OCI-LY1 (cell line): Measurements from ENCODE around the gene C20orf144.

Experiments used
- H2AFZ ChIP-seq: fragments of 200-600 bp; sonication (generic), shearing (Covaris generic); 2 replicates; pipeline ENCODE4 v1.6.0; 2014; ENCODE audit warnings: antibody characterized with exemption, mild to moderate bottlenecking, low read length
- H3F3A ChIP-seq: fragments of 200-600 bp; sonication (generic), shearing (Covaris generic); 2 replicates; pipeline ENCODE4 v1.6.0; 2014; ENCODE audit warnings: mild to moderate bottlenecking, antibody characterized with exemption, low read length, moderate library complexity; ENCODE audit not compliant: insufficient read depth
- H3K27ac ChIP-seq: fragments of 200-600 bp; sonication (generic); 2 replicates; pipeline ENCODE4 v1.5.1; 2014; ENCODE audit warnings: low read length, mixed run types, mild to moderate bottlenecking, low read depth; ENCODE audit not compliant: poor library complexity, severe bottlenecking
- H3K27me3 ChIP-seq: fragments of 200-600 bp; sonication (generic); 2 replicates; pipeline ENCODE4 v1.6.0; 2014; ENCODE audit warnings: antibody characterized with exemption, mild to moderate bottlenecking, low read length, moderate library complexity; ENCODE audit not compliant: insufficient read depth
- H3K36me3 ChIP-seq: fragments of 200-600 bp; sonication (generic); 2 replicates; pipeline ENCODE4 v1.6.1; 2014; ENCODE audit warnings: mild to moderate bottlenecking, antibody characterized with exemption, low read length, moderate library complexity, mixed read lengths; ENCODE audit not compliant: insufficient read depth
- H3K4me1 ChIP-seq: fragments of 200-600 bp; sonication (generic); 2 replicates; pipeline ENCODE4 v1.5.1; 2014; ENCODE audit warnings: mild to moderate bottlenecking, low read length, moderate library complexity; ENCODE audit not compliant: insufficient read depth, severe bottlenecking
- H3K4me2 ChIP-seq: fragments of 200-600 bp; sonication (generic), shearing (Covaris generic); 2 replicates; pipeline ENCODE4 v1.6.1; 2014; ENCODE audit warnings: low read length
- H3K4me3 ChIP-seq: fragments of 200-600 bp; sonication (generic); 2 replicates; pipeline ENCODE4 v1.5.1; 2014; ENCODE audit warnings: low read length, low read depth, mild to moderate bottlenecking, mixed read lengths; ENCODE audit not compliant: poor library complexity, severe bottlenecking
- H3K79me2 ChIP-seq: fragments of 200-600 bp; shearing (Covaris generic); 2 replicates; pipeline ENCODE4 v1.6.1; 2016; ENCODE audit warnings: mixed run types, low read length, mixed read lengths; ENCODE audit not compliant: insufficient read depth
- H3K9ac ChIP-seq: fragments of 200-600 bp; sonication (generic), shearing (Covaris generic); 2 replicates; pipeline ENCODE4 v1.6.1; 2014; ENCODE audit warnings: mild to moderate bottlenecking, low read length, mixed read lengths
- H3K9me2 ChIP-seq: fragments of 200-600 bp; sonication (generic), shearing (Covaris generic); 2 replicates; pipeline ENCODE4 v1.6.1; 2014; ENCODE audit warnings: low read depth, mild to moderate bottlenecking, low read length, mixed read lengths
- H3K9me3 ChIP-seq: fragments of 200-600 bp; shearing (Covaris generic); 2 replicates; pipeline ENCODE4 v1.6.1; 2014; ENCODE audit warnings: low read length, mixed read lengths
- H4K20me1 ChIP-seq: fragments of 200-600 bp; sonication (generic), shearing (Covaris generic); 2 replicates; pipeline ENCODE4 v1.6.0; 2016; ENCODE audit warnings: mild to moderate bottlenecking, low read length; ENCODE audit not compliant: insufficient read depth
- EZH2 ChIP-seq: fragments of 200-600 bp; sonication (generic), shearing (Covaris generic); IDR thresholded peaks from 2 replicates; pipeline ENCODE4 v1.8.0; 2017; ENCODE audit warnings: borderline replicate concordance, mixed run types, mild to moderate bottlenecking, antibody characterized with exemption, low read length, moderate library complexity, mixed read lengths
- TF ChIP-seq, protein P1 (sequence below): fragments of 200-600 bp; sonication (generic), shearing (Covaris generic); IDR thresholded peaks from 2 replicates; pipeline ENCODE4 v1.5.1; 2017; ENCODE audit warnings: mild to moderate bottlenecking, antibody characterized with exemption, low read length, moderate library complexity, mixed read lengths

Gene C20orf144

GRCh38 chr20:33662172-33662571 lies at the start of gene C20orf144:
C20orf144 (plus strand) TSS chr20:33662327; CDS start chr20:33662346, 19 bp downstream.
- no peaks in the 10 kb centered on the region for H3K27me3 ChIP-seq
- H3K4me1 ChIP-seq, result peaks cover 53% of the 10 kb centered on the region
- H3K9ac ChIP-seq, result peak within 1 kb of the TSS; percentile 86
- no peak within 1 kb of the TSS for H2AFZ ChIP-seq
- TF ChIP-seq, protein P1, sequence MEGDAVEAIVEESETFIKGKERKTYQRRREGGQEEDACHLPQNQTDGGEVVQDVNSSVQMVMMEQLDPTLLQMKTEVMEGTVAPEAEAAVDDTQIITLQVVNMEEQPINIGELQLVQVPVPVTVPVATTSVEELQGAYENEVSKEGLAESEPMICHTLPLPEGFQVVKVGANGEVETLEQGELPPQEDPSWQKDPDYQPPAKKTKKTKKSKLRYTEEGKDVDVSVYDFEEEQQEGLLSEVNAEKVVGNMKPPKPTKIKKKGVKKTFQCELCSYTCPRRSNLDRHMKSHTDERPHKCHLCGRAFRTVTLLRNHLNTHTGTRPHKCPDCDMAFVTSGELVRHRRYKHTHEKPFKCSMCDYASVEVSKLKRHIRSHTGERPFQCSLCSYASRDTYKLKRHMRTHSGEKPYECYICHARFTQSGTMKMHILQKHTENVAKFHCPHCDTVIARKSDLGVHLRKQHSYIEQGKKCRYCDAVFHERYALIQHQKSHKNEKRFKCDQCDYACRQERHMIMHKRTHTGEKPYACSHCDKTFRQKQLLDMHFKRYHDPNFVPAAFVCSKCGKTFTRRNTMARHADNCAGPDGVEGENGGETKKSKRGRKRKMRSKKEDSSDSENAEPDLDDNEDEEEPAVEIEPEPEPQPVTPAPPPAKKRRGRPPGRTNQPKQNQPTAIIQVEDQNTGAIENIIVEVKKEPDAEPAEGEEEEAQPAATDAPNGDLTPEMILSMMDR, result no peak
- TF ChIP-seq EZH2, result no peak
- H3F3A ChIP-seq, result no peaks in the 10 kb centered on the region
- peak within 1 kb of the TSS; percentile 85 for H3K4me2 ChIP-seq
- H3K4me3 ChIP-seq, result peak within 1 kb of the TSS; percentile 70
- peak within 1 kb of the TSS; percentile 65 for H3K27ac ChIP-seq
- no peaks in the 10 kb centered on the region for H3K9me2 ChIP-seq
- H3K36me3 ChIP-seq, result peaks cover 49% of the 10 kb centered on the region
- H3K79me2 ChIP-seq, result no peaks in the 10 kb centered on the region
- H3K9me3 ChIP-seq, result no peaks in the 10 kb centered on the region
- no peaks in the 10 kb centered on the region for H4K20me1 ChIP-seq

- no peak overlapping the region for H3K4me3 ChIP-seq
- H3K4me1 ChIP-seq, result no peaks in the 10 kb centered on the region
- no peaks in the 10 kb centered on the region for H3K27me3 ChIP-seq
- no peaks in the 10 kb centered on the region for H3F3A ChIP-seq
- no peaks in the 10 kb centered on the region for H3K9me3 ChIP-seq
- H3K9me2 ChIP-seq, result no peaks in the 10 kb centered on the region
- no peak overlapping the region for H3K27ac ChIP-seq
- no peaks in the 10 kb centered on the region for H3K79me2 ChIP-seq
- H2AFZ ChIP-seq, result no peak overlapping the region
- no peak overlapping the region for H3K9ac ChIP-seq
- no peak overlapping the region for H3K4me2 ChIP-seq
- H3K36me3 ChIP-seq, result peaks cover 35% of the 10 kb centered on the region
- H4K20me1 ChIP-seq, result no peaks in the 10 kb centered on the region
- TF ChIP-seq EZH2, result no peak
- TF ChIP-seq, protein P1, result no peak
Observed at GRCh38 chr20:33621717-33622400, 40.3 kb upstream of the C20orf144 start.

DNA sequence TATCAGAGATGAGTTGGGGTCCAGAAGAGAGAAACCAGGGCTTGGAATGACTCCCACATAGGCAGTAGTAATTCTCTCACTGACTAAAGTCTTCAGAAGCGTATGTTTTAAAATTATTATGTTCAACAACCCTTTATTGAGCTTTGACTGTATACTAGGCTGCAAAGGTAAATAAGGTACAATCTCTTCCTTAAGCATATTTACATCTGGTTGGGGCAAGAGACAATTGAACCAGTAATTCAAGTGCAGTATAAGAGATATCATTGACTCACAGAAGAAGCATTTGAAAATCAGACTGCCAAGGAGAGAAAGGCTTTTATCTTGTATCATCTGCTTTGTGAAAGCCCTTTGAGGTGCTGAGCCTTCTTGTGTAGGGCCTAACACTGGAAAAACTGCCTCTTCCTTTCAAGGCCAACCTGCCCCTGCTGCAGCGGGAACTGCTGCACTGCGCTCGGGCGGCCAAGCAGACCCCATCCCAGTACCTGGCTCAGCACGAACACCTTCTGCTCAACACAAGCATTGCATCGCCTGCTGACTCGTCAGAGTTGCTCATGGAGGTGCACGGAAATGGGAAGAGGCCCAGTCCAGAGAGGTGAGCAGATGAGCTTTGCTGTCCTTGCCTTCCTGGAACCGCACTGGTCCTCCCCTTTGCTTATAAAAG lies 39.3 kb upstream of the C20orf144 start:
- Histone ChIP-seq H3K9me2 (no peaks in the 10 kb centered on the region), H3K36me3 (peaks cover 45% of the 10 kb centered on the region), H3K9ac (no peak overlapping the region), H3K79me2 (no peaks in the 10 kb centered on the region), H4K20me1 (no peaks in the 10 kb centered on the region), H3F3A (no peaks in the 10 kb centered on the region), H3K4me3 (no peak overlapping the region), H3K4me2 (no peak overlapping the region), H3K27ac (no peak overlapping the region), H2AFZ (no peak overlapping the region), H3K9me3 (no peaks in the 10 kb centered on the region), H3K27me3 (no peaks in the 10 kb centered on the region), H3K4me1 (no peaks in the 10 kb centered on the region)
- TF ChIP-seq, protein P1, result no peak
- TF ChIP-seq EZH2, result no peak
